ENCODE measurements around the gene CD6.

Gene CD6

DNA sequence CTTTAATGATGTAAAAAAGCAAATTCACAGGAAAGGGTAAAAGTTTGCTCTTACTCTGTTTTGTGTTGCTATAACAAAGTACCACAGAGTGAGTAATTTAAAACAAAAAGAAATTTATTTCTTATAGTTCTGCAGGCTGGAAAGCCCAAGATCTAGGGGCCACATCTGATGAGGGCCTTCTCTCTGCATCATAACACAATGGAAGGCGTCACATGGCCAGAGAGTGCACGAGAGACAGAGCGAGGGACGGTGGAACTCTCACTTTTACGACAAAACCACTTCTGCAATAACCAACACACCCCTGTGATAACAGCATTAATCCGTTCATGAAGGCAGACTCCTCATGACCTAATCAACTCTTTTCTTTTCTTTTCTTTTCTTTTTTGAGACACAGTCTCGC, 31.1 kb downstream of the CD6 start:
- ATAC-seq (ENCODE audit: insufficient read depth, low read depth) (no peak), DNase-seq (no peak)
- Histone ChIP-seq H3K27ac (ENCODE audit: low read length) (no peak overlapping the region), H3K9ac (ENCODE audit: low read depth, low read length) (no peak overlapping the region), H3K4me2 (ENCODE audit: insufficient read depth, low read length) (no peak overlapping the region), H3K79me2 (ENCODE audit: insufficient read depth, low read length) (no peaks in the 10 kb centered on the region), H4K20me1 (ENCODE audit: insufficient read depth, low read length) (no peaks in the 10 kb centered on the region), H3K4me3 (ENCODE audit: low read depth in 1 of 2, low read length in 2 of 2) (no peak overlapping the region), H2AFZ (ENCODE audit: low read depth, low read length) (no peak overlapping the region), H3K36me3 (ENCODE audit: insufficient read depth, low read length) (no peaks in the 10 kb centered on the region), H3K27me3 (ENCODE audit: insufficient read depth, low read length, poor library complexity) (peaks cover 4% of the 10 kb centered on the region), H3K4me1 (ENCODE audit: insufficient read depth, low read length) (no peaks in the 10 kb centered on the region), H3K9me3 (ENCODE audit: insufficient read depth, low read length, severe bottlenecking) (no peaks in the 10 kb centered on the region)
- TF ChIP-seq EZH2 (IDR thresholded peaks at IDR 0.05; ENCODE audit: borderline replicate concordance, low read depth, low read length, severe bottlenecking) (no peak), CTCF (IDR thresholded peaks at IDR 0.05; ENCODE audit: borderline replicate concordance, extremely low read depth, low read length, poor library complexity, severe bottlenecking) (no peak)

- no peaks in the 10 kb centered on the region for H3K36me3 ChIP-seq (ENCODE audit: insufficient read depth, low read length)
- DNase-seq (peak; percentile 28), ATAC-seq (ENCODE audit: insufficient read depth, low read depth) (peak; percentile 65)
- H3K27ac ChIP-seq (ENCODE audit: low read length) = no peak overlapping the region
- H3K27me3 ChIP-seq (ENCODE audit: insufficient read depth, low read length, poor library complexity) = peaks cover 4% of the 10 kb centered on the region
- TF ChIP-seq EZH2 (IDR thresholded peaks at IDR 0.05; ENCODE audit: borderline replicate concordance, low read depth, low read length, severe bottlenecking) (no peak), CTCF (IDR thresholded peaks at IDR 0.05; ENCODE audit: borderline replicate concordance, extremely low read depth, low read length, poor library complexity, severe bottlenecking) (no peak)
- H2AFZ ChIP-seq (ENCODE audit: low read depth, low read length) = no peak overlapping the region
- H3K9ac ChIP-seq (ENCODE audit: low read depth, low read length) = no peak overlapping the region
- no peaks in the 10 kb centered on the region for H3K4me1 ChIP-seq (ENCODE audit: insufficient read depth, low read length)
- no peak overlapping the region for H3K4me2 ChIP-seq (ENCODE audit: insufficient read depth, low read length)
- no peaks in the 10 kb centered on the region for H3K9me3 ChIP-seq (ENCODE audit: insufficient read depth, low read length, severe bottlenecking)
- no peaks in the 10 kb centered on the region for H3K79me2 ChIP-seq (ENCODE audit: insufficient read depth, low read length)
- no peak overlapping the region for H3K4me3 ChIP-seq (ENCODE audit: low read depth in 1 of 2, low read length in 2 of 2)
- H4K20me1 ChIP-seq (ENCODE audit: insufficient read depth, low read length) = no peaks in the 10 kb centered on the region
Measured at GRCh38 chr11:61004180-61004611, 32.7 kb downstream of the CD6 start.

- no peak overlapping the region for H3K9ac ChIP-seq (ENCODE audit: low read depth, low read length)
- no peak overlapping the region for H2AFZ ChIP-seq (ENCODE audit: low read depth, low read length)
- H3K36me3 ChIP-seq (ENCODE audit: insufficient read depth, low read length) = no peaks in the 10 kb centered on the region
- H3K79me2 ChIP-seq (ENCODE audit: insufficient read depth, low read length) = no peaks in the 10 kb centered on the region
- ATAC-seq (ENCODE audit: insufficient read depth, low read depth) (peak; percentile 88), DNase-seq (peak; percentile 50)
- no peaks in the 10 kb centered on the region for H4K20me1 ChIP-seq (ENCODE audit: insufficient read depth, low read length)
- H3K4me3 ChIP-seq (ENCODE audit: low read depth in 1 of 2, low read length in 2 of 2) = no peak overlapping the region
- peaks cover 4% of the 10 kb centered on the region for H3K27me3 ChIP-seq (ENCODE audit: insufficient read depth, low read length, poor library complexity)
- H3K27ac ChIP-seq (ENCODE audit: low read length) = no peak overlapping the region
- H3K9me3 ChIP-seq (ENCODE audit: insufficient read depth, low read length, severe bottlenecking) = no peaks in the 10 kb centered on the region
- no peak for TF ChIP-seq CTCF (IDR thresholded peaks at IDR 0.05; ENCODE audit: borderline replicate concordance, extremely low read depth, low read length, poor library complexity, severe bottlenecking)
- H3K4me1 ChIP-seq (ENCODE audit: insufficient read depth, low read length) = no peaks in the 10 kb centered on the region
- H3K4me2 ChIP-seq (ENCODE audit: insufficient read depth, low read length) = no peak overlapping the region
Measured at GRCh38 chr11:61004761-61005181, 33.3 kb downstream of the CD6 start.

DNA sequence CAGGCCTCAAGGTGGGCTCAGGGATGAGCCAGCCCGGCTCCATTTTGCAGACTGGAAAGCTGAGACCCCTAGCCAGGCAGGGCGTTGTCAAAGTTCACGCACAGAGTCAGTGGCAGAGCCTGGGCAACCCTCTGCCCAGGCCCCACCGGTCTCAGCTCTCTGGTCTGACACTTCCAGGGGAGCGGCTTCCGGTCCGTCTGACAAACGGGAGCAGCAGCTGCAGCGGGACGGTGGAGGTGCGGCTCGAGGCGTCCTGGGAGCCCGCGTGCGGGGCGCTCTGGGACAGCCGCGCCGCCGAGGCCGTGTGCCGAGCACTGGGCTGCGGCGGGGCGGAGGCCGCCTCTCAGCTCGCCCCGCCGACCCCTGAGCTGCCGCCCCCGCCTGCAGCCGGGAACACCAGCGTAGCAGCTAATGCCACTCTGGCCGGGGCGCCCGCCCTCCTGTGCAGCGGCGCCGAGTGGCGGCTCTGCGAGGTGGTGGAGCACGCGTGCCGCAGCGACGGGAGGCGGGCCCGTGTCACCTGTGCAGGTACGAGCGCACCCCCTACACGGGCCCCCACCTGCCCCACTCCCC, 36.0 kb downstream of the CD6 start:
- Histone ChIP-seq H3K4me1 (ENCODE audit: insufficient read depth, low read length) (no peaks in the 10 kb centered on the region), H2AFZ (ENCODE audit: low read depth, low read length) (no peak overlapping the region), H3K36me3 (ENCODE audit: insufficient read depth, low read length) (no peaks in the 10 kb centered on the region), H3K9ac (ENCODE audit: low read depth, low read length) (no peak overlapping the region), H3K79me2 (ENCODE audit: insufficient read depth, low read length) (no peaks in the 10 kb centered on the region), H3K27me3 (ENCODE audit: insufficient read depth, low read length, poor library complexity) (peaks cover 5% of the 10 kb centered on the region), H4K20me1 (ENCODE audit: insufficient read depth, low read length) (no peaks in the 10 kb centered on the region), H3K27ac (ENCODE audit: low read length) (no peak overlapping the region), H3K4me2 (ENCODE audit: insufficient read depth, low read length) (no peak overlapping the region), H3K4me3 (ENCODE audit: low read depth in 1 of 2, low read length in 2 of 2) (no peak overlapping the region), H3K9me3 (ENCODE audit: insufficient read depth, low read length, severe bottlenecking) (no peaks in the 10 kb centered on the region)
- no peak for ATAC-seq (ENCODE audit: insufficient read depth, low read depth)
- DNase-seq = no peak
- no peak for TF ChIP-seq CTCF (IDR thresholded peaks at IDR 0.05; ENCODE audit: borderline replicate concordance, extremely low read depth, low read length, poor library complexity, severe bottlenecking)
- no peak for TF ChIP-seq EZH2 (IDR thresholded peaks at IDR 0.05; ENCODE audit: borderline replicate concordance, low read depth, low read length, severe bottlenecking)

Measured in DND-41 (cell line).